Large intestine (tissue), 3 donors: ENCODE data around the gene ENPP7. TPM values are rescaled to one million over a fixed set of nuclear protein-coding genes. Genes with fewer than 3 reads are reported as not detected.

Experiments
- DNase-seq, 2 donors: peaks; one replicate each; pipeline versions ENCODE4 v3.0.0 to v3.0.0-alpha.2; 2013
- H3K27ac ChIP-seq: one replicate; pipeline ENCODE4 v1.5.1; 2013; ENCODE audit warnings: low read length
- H3K27me3 ChIP-seq: 2 replicates; pipeline ENCODE4 v1.6.1; 2013; ENCODE audit warnings: low read length; ENCODE audit not compliant: control insufficient read depth, insufficient read depth
- H3K36me3 ChIP-seq: 2 replicates; pipeline ENCODE4 v1.6.1; 2013; ENCODE audit warnings: low read length; ENCODE audit not compliant: control insufficient read depth, insufficient read depth
- H3K4me1 ChIP-seq: one replicate; pipeline ENCODE4 v1.6.1; 2013; ENCODE audit warnings: low read length; ENCODE audit not compliant: control insufficient read depth, insufficient read depth
- H3K4me3 ChIP-seq: one replicate; pipeline ENCODE4 v1.5.1; 2013; ENCODE audit warnings: low read length
- H3K9me3 ChIP-seq: one replicate; pipeline ENCODE4 v1.6.1; 2013; ENCODE audit warnings: mild to moderate bottlenecking, low read depth, low read length, moderate library complexity; ENCODE audit not compliant: control insufficient read depth
- WGBS: methylation state at CpG from one replicate; pipeline ENCODE4 v1.1.5; 2013; ENCODE audit warnings: low lambda C conversion rate; ENCODE audit not compliant: insufficient coverage; 5-methylcytosine and 5-hydroxymethylcytosine counted together
- polyA plus RNA-seq: library from polyadenylated mRNA; unstranded; fragments of 120-200 nt; gene quantifications from one replicate; pipeline ENCODE4 v1.2.1, GENCODE V29; 2013

The ENPP7 gene
- polyA plus RNA-seq, 1 donor = 136 TPM

- Histone ChIP-seq H3K9me3 (peaks cover 40% of the 10 kb centered on the region), H3K4me3 (peak overlapping the region; percentile 48), H3K36me3 (peaks cover 29% of the 10 kb centered on the region), H3K27me3 (no peaks in the 10 kb centered on the region), H3K4me1 (peaks cover 53% of the 10 kb centered on the region), H3K27ac (peak overlapping the region; percentile 80)
- DNase-seq = no peak
- WGBS = no CpG with 5 or more reads among the region's 10 CpGs
Measured at GRCh38 chr17:79732254-79732653, 1.5 kb downstream of the ENPP7 start.

GRCh38 chr17:79732804-79733691 lies 2.3 kb downstream of the ENPP7 start:
- H3K4me3 ChIP-seq = peak overlapping the region; percentile 48

DNA sequence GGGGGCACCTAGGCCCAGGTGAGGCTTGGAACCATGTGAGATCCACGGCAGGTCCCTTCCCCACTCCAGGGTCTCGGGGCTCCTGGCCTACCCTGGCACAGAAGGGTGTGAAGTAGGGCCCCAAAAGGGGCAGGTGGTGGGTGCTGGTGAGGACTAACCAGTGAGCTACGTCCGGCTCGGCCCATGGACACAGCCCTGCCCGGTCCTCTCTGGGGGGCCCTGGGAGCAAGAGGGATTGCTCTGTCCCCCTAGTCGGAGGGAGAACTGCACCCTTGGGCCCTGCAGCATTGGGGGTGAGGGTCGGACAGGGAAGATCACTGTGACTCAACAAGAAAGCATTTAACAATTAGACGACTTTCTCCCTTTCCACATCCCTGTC lies 2.9 kb downstream of the ENPP7 start:
- H3K27ac ChIP-seq = peak overlapping the region; percentile 80
- peaks cover 41% of the 10 kb centered on the region for H3K9me3 ChIP-seq
- peaks cover 49% of the 10 kb centered on the region for H3K4me1 ChIP-seq
- no peaks in the 10 kb centered on the region for H3K27me3 ChIP-seq
- no peak overlapping the region for H3K4me3 ChIP-seq
- no peak for DNase-seq
- peaks cover 38% of the 10 kb centered on the region for H3K36me3 ChIP-seq
- WGBS = no CpG with 5 or more reads among the region's 9 CpGs

More at GRCh38 chr17:79732804-79733691, 2.3 kb downstream of the ENPP7 start:
- H3K27ac ChIP-seq = peak overlapping the region; percentile 80
- H3K9me3 ChIP-seq = peaks cover 41% of the 10 kb centered on the region
- peaks cover 34% of the 10 kb centered on the region for H3K36me3 ChIP-seq
- no peaks in the 10 kb centered on the region for H3K27me3 ChIP-seq
- H3K4me1 ChIP-seq = peaks cover 55% of the 10 kb centered on the region
- peak; percentile 72 to 89 for DNase-seq
- WGBS = 33% methylated on average over 3 of the region's 35 CpGs

DNA sequence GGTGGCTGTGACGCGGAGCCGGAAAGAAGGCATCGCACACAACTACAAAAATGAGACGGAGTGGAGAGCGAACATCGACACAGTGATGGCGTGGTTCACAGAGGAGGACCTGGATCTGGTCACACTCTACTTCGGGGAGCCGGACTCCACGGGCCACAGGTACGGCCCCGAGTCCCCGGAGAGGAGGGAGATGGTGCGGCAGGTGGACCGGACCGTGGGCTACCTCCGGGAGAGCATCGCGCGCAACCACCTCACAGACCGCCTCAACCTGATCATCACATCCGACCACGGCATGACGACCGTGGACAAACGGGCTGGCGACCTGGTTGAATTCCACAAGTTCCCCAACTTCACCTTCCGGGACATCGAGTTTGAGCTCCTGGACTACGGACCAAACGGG lies 4.4 kb downstream of the ENPP7 start:
- peaks cover 38% of the 10 kb centered on the region for H3K36me3 ChIP-seq
- 100% methylated on average over 6 of the region's 32 CpGs for WGBS
- peaks cover 32% of the 10 kb centered on the region for H3K9me3 ChIP-seq
- H3K27ac ChIP-seq = no peak overlapping the region
- no peak overlapping the region for H3K4me3 ChIP-seq
- no peaks in the 10 kb centered on the region for H3K27me3 ChIP-seq
- DNase-seq = no peak
- peaks cover 50% of the 10 kb centered on the region for H3K4me1 ChIP-seq

- Histone ChIP-seq H3K27ac (peak overlapping the region; percentile 31), H3K4me1 (peaks cover 51% of the 10 kb centered on the region), H3K9me3 (peaks cover 27% of the 10 kb centered on the region), H3K36me3 (peaks cover 38% of the 10 kb centered on the region), H3K27me3 (no peaks in the 10 kb centered on the region), H3K4me3 (no peak overlapping the region)
- DNase-seq = no peak
- no CpG with 5 or more reads among the region's 30 CpGs for WGBS
Measured at GRCh38 chr17:79737046-79737921, 6.5 kb downstream of the ENPP7 start.

DNA sequence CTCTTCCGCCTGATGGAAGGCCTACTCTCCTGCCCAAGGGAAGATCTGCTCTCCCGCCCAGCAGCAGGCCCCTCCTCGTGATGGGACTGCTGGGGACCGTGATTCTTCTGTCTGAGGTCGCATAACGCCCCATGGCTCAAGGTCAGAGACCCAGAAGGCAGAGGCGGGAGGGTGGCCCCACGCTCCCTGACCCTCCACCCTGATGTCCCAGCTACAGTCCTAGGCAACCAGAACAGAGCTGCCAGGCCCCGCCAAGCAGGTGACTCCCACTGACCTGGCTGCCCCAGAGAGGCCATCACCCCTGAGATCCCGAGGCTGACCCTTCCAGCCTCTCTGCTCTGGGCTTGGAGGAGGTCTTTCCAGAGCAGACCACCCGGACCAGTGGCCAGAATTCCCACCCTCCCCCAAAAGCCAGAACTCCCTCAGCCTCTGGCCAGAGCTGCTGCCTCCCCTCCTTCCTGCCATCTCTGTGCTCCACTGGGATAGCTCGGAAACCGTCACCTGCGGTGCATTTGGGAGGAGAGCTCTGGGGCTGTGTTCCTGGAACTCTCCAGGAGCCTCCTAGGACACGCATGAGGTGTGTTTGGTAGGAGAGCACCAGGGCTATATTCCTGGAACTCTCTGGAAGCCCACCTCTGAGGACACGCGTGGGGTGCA lies 7.3 kb downstream of the ENPP7 start:
- H3K36me3 ChIP-seq = peaks cover 38% of the 10 kb centered on the region
- no peak overlapping the region for H3K4me3 ChIP-seq
- H3K27ac ChIP-seq = peak overlapping the region; percentile 31
- peaks cover 51% of the 10 kb centered on the region for H3K4me1 ChIP-seq
- no peak for DNase-seq
- no CpG with 5 or more reads among the region's 17 CpGs for WGBS
- peaks cover 23% of the 10 kb centered on the region for H3K9me3 ChIP-seq
- no peaks in the 10 kb centered on the region for H3K27me3 ChIP-seq

- H3K9me3 ChIP-seq = peaks cover 18% of the 10 kb centered on the region
- peaks cover 34% of the 10 kb centered on the region for H3K36me3 ChIP-seq
- no peak for DNase-seq
- H3K27ac ChIP-seq = no peak overlapping the region
- peaks cover 51% of the 10 kb centered on the region for H3K4me1 ChIP-seq
- H3K27me3 ChIP-seq = no peaks in the 10 kb centered on the region
- H3K4me3 ChIP-seq = no peak overlapping the region
- no CpG with 5 or more reads among the region's 14 CpGs for WGBS
Measured at GRCh38 chr17:79738643-79739042, 7.9 kb downstream of the ENPP7 start.

DNA sequence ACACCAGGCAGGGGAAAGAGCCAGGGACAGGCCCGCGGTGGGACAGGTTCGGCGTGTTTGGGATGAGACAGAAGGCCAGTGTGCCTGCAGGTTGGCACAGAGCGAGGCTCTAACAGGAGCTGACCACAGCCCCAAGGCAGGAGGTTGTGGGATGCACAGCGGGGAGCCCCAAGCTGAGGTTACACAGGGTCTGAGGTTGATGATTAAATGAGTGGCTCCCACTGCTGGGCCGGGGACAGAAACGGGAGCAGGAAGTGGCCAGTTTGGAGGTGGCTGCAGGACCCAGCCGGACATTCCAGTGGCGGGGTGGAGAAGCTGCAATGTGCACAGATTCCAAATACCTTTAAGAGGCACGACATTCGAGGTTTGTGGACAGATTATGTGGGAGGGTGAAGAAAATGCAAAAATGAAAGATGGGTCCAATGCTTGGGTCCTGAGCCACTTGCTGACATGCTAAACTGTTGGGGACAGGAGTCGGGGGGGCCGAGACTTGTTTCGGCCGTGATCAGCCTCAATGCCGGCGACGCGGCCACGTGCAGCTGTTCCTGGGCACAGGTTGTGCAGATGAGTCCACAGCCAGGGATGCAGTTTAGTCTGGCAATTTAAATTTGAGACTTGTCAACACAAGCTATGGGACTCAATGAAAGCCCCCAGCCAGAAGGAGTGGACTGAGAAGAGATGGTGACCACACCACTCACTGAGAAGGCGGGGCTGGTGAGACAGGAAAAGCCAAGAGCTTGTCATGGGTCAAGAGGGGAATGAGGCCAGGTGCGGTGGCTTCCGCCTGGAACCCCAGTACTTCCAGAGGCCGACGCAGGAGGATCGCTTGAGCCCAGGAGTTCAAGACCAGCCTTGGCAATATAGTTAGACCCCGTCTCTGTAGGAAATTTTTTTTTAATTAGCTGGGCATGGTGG lies 8.7 kb downstream of the ENPP7 start:
- H3K36me3 ChIP-seq = peaks cover 32% of the 10 kb centered on the region
- no peaks in the 10 kb centered on the region for H3K27me3 ChIP-seq
- H3K27ac ChIP-seq = peak overlapping the region; percentile 96
- H3K4me1 ChIP-seq = peaks cover 52% of the 10 kb centered on the region
- peaks cover 16% of the 10 kb centered on the region for H3K9me3 ChIP-seq
- no peak overlapping the region for H3K4me3 ChIP-seq
- DNase-seq = no peak
- no CpG with 5 or more reads among the region's 28 CpGs for WGBS

GRCh38 chr17:79740413-79740812 lies 9.7 kb downstream of the ENPP7 start:
- no CpG with 5 or more reads among the region's 8 CpGs for WGBS
- Histone ChIP-seq H3K4me3 (peak overlapping the region; percentile 12), H3K4me1 (peaks cover 53% of the 10 kb centered on the region), H3K9me3 (peaks cover 8% of the 10 kb centered on the region), H3K36me3 (peaks cover 24% of the 10 kb centered on the region), H3K27ac (peak overlapping the region; percentile 96), H3K27me3 (no peaks in the 10 kb centered on the region)
- peak; percentile 86 to 93 for DNase-seq
